GM18498 (cell line): ENCODE measurements around the gene MATR3.
A peak's percentile ranks its signal among the peaks of the same experiment; 100 is the strongest.

Source experiments
- ATAC-seq: cut with Tn5 transposase; IDR thresholded peaks from one replicate; pipeline ENCODE4 v1.9.1; 2021; ENCODE audit warnings: mild to moderate bottlenecking, moderate library complexity; ENCODE audit not compliant: unreplicated experiment

The MATR3 gene

DNA sequence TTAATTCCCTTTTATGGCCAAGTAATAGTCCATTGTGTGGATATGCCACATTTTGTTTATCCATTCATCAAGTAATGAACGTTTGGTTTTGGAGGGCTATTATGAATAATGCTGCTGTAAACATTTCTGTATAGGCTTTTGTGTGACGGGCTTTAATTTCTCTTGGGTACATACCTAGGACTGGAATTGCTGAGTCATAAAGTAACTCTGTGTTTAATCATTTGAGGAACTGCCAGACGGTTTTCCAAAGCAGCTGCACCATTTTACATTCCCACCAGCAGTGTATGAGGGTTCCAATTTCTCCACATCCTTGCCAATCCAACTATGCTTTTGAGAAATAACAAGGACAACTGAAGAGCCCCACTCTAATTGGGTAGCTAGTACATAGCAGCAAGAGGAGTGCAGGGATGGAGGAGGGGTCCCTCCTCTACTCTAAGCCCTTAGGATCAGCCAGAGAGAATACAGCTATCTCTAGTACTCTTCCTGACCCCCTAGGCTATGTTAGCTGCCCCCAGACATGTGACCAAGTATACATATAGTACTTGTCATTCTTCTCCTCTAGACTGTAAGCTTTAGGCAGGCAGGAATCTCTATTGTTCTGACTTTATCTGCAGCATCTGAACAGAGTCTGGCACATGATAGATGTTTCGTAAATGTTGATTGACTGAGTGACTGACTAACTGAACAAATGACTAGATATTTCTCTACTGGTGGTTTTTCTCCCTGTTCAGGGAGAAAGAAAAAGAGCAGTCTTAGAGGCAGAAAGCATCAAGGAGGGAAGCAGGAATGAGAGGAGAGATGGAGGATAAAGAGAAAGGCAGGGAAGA lies 22.1 kb upstream of the MATR3 start:
- ATAC-seq: no peak

DNA sequence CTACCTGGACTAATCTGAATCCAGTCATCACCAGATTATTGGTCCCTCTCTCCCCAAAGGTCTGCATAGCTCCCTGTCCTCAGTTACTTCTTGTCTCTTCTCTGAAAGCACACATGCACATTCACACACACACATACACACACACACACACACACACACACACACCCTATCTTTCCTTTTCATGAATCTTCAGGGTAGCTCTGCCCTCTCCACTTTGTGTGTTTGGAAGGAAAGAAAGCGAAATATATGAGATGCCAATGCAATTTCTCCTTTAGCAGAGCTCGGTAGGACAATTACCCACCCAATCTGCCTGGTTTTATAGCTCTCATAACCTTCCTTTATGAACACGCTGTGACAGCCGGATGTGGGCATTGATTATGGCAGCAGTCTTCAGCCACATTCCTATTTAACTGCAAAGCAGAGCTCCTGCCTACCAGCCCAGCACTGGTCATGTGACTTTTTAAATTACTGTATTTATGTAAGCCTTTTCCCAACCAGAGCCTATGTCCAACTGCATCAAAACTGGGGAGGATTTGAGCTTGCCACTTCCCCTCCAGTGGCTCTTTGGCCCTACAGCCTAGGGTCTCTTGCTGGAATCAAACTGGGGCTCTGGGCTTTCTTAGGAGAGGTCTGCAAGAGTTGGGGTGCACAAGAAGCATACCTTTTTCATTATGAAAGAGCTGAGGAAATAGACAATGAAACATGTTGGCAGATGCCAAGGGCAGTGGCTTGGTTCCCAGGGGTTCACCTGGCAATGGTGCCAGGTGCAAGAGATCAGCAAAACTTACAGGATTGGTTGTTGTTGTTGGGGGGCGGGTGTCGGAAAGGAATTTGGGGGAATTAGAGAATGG lies 20.8 kb upstream of the MATR3 start:
- no peak for ATAC-seq

GRCh38 chr5:139273322-139273571 lies 20.3 kb upstream of the MATR3 start:
- no peak for ATAC-seq

- ATAC-seq: peak; percentile 84
Measured at GRCh38 chr5:139273572-139274289, 19.8 kb upstream of the MATR3 start.

- ATAC-seq: no peak
Measured at GRCh38 chr5:139275536-139275935, 18.0 kb upstream of the MATR3 start.

- ATAC-seq: no peak
Measured at GRCh38 chr5:139275956-139276355, 17.6 kb upstream of the MATR3 start.

- no peak for ATAC-seq
Measured at GRCh38 chr5:139276426-139276825, 17.1 kb upstream of the MATR3 start.

- no peak for ATAC-seq
Measured at GRCh38 chr5:139277171-139277570, 16.4 kb upstream of the MATR3 start.

DNA sequence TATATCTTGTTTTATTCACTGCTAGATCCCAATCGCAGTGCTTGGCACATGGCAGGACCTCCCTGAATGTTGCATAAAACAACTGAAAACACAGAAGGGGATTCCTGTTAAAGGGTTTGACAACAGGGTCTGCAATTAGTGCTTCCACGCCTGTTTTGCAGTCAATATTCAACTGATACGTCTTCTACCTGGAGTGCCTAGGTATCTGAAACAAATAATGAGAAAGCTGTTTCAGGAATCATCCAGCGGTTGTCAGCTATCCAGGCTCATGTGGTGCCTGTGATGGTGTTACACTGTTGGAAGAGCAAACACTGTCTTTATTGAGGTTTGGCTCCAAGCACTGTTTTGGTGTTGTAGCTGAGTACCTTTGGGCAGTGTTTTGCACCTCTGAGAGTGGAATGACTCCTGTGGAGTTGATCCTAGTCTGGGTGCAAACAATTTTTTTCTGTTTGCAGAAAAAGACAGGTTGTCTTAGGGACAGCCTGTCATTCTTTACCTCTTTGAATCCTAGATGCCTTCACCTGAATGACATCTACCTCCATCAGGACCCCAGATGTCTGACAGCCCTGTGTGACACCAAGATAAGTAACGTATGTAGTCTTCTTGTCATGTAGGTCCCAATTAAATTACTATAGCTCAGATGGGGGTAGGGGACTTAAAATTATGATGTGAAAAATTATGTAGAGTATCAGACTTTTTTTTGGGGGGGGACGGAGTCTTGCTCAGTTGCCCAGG lies 14.8 kb upstream of the MATR3 start:
- no peak for ATAC-seq

GRCh38 chr5:139282197-139282557 lies 11.4 kb upstream of the MATR3 start:
- no peak for ATAC-seq

DNA sequence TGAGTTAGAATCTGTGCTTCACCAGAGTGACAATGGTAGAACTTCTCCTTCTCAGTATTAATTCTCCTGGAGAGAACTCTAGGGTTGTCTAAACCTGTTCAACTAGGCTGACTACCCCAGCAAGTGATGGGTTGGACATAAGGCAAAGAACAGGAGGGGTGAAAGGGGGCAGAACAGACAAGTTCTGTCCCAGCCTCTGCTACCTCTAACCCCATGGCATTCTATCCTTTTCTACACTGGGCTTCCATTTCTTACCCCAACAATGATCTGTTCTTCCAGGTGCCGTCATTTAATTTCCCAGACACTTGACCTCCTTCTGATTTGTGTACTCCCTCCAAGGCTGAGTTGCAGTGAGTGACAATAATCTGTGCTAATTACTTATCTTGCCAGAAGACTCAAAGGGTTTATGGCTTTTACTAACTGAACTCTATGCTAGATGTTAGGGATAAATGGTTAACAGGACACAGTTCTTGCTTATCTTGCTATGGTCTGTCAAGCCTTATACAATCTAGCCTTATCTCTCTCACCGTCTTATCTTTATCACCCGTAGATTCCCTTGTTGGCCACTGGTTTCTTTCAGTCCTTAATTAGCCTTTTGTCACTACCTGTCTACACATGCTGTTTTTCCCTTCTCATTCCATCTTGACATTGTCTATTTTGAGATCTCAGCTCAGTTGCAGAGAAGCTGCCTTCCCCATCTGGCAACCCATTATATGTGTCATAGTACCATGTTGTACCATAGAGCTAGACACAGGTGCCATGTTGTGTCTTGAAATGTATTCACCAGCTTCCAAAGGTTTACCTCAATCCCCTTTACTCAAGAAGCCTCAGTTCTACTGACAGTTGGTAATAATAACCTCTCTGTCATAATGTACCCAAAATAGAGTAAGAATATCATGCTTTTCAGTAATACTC lies 10.0 kb upstream of the MATR3 start:
- no peak for ATAC-seq

DNA sequence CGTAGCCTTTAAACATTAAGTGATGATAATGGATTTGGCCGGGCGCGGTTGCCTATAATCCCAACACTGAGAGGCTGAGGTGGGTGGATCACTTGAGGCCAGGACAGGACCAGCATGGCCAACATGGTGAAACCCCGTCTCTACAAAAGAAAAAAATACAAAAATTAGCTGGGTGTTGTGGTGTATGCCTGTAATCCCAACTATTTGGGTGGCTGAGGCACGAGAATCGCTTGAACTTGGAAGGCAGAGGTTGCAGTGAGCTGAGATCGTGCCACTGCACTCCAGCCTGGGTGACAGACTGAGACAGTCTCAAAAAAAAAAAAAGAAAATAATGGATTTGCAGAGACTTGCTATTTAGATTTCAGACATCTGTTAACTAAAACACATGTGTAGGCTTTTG lies 9.2 kb upstream of the MATR3 start:
- ATAC-seq: no peak

GRCh38 chr5:139285651-139286392 lies 7.7 kb upstream of the MATR3 start:
- ATAC-seq: no peak

DNA sequence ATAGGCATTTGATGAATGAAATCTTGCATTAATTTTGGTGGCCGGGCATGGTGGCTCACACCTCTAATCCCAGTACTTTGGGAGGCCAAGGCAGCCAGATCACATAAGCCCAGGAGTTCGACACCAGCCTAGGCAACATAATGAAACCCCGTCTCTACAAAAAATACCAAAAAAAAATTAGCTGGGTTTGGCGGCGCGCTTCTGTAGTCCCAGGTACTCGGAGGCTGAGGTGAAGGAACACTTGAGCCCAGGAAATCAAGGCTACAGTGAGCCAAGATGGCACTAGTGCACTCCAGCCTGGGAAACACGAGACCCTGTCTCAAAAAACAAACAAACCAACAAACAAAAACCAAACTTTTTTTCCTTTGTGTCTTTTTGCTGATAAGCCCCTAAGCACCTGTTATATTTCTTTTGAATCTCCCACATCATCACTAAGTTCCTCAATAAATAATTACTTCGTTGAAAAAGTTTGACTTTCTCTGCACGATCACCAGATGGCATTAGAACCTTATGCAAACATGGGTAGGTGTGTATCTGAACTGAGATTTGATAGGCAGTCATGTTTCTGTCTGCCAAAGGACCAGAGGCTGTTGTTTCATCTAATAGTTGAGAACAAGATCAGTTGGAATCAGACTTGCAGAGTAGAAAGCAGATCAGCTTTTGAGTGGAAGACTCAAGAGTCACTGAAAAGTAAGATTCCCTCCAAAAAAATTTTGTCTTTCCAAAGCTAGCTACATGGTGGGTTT lies 5.5 kb upstream of the MATR3 start:
- no peak for ATAC-seq

GRCh38 chr5:139291051-139291450 lies 2.5 kb upstream of the MATR3 start:
- ATAC-seq: no peak

- no peak for ATAC-seq
Measured at GRCh38 chr5:139293202-139293506, 386 bp upstream of the MATR3 start.

DNA sequence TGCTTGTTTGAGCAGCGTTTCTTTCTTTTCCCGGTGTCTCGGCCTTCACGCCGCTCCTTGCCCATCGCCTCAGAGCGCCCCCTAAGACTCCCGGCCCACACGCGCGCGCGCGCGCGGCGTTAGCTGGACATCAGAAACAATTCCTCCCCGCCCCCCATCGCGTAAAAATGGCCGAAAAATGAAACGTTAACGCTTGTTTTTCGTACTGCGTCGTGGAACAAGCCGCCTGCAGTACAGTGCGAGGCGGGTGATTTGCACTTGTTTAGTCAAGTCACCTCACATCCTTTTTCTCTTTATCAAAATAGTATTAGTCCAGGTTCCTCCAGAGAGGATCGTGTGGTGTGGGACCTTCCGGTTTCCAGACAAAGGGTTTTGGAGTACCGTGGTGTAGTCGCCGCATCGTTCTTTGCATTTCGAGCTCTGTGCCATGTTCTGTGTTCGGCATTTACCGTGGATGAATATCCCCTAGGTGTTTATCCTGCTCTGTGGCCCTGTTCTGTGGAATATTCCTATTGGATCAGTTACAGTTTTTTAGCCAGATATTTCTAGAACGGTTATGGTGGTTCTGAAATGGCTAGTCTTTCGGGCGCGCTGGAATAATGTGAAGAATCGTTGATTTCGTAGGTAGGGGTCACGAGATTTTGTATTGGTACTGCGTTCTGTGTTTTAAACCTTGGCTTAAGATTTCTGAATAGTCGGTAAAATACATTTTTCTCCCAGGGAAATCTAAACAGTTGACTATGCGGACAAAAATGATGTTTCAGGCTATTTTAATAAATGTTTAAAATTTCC lies 1.0 kb downstream of the MATR3 start:
- ATAC-seq: peak; percentile 35
